HEK293T (cell line): ENCODE measurements around the gene TRIM10.

Experiments used
- CTCF ChIA-PET: fragments of 350-600 bp; formaldehyde crosslinking; extraction: SDS; loops from one replicate; lab custom pipeline; 2021; ENCODE audit warnings: antibody characterized with exemption, inconsistent platforms; lab: Yijun Ruan, JAX
- POLR2A ChIA-PET: fragments of 350-600 bp; formaldehyde crosslinking; extraction: SDS; loops from one replicate; lab custom pipeline; 2020; ENCODE audit warnings: antibody characterized with exemption, inconsistent platforms; lab: Yijun Ruan, JAX
- DNase-seq: peaks from one replicate; pipeline ENCODE4 v3.0.0; 2012; ENCODE audit warnings: mixed read lengths; ENCODE audit errors: extremely low spot score
- ARNT ChIP-seq: fragments of 450-650 bp; IDR thresholded peaks from 2 replicates; pipeline ENCODE4 v1.6.1; 2017; ENCODE audit warnings: mild to moderate bottlenecking
- BHLHE40 ChIP-seq: fragments of 450-650 bp; IDR thresholded peaks from 2 replicates; pipeline ENCODE4 v1.6.1; 2016; ENCODE audit warnings: mild to moderate bottlenecking, moderate library complexity, borderline replicate concordance
- CTBP1 ChIP-seq: fragments of 450-650 bp; IDR thresholded peaks from 2 replicates; pipeline ENCODE4 v1.6.1; 2016; ENCODE audit warnings: borderline replicate concordance
- FOXK2 ChIP-seq: fragments of 450-650 bp; IDR thresholded peaks from 2 replicates; pipeline ENCODE4 v1.6.1; 2016; ENCODE audit warnings: mild to moderate bottlenecking
- FOXM1 ChIP-seq: fragments of 450-650 bp; IDR thresholded peaks from 2 replicates; pipeline ENCODE4 v1.6.1; 2017; ENCODE audit warnings: mild to moderate bottlenecking, borderline replicate concordance
- HDGF ChIP-seq: fragments of 450-650 bp; IDR thresholded peaks from 2 replicates; pipeline ENCODE4 v1.6.1; 2017; ENCODE audit warnings: antibody characterized with exemption, borderline replicate concordance
- L3MBTL2 ChIP-seq: fragments of 450-650 bp; conservative IDR thresholded peaks from 2 replicates; pipeline ENCODE4 v1.6.1; 2016; ENCODE audit warnings: mild to moderate bottlenecking
- NFRKB ChIP-seq: fragments of 450-650 bp; IDR thresholded peaks from 2 replicates; pipeline ENCODE4 v1.6.1; 2016; ENCODE audit warnings: mild to moderate bottlenecking, moderate library complexity
- SP1 ChIP-seq: fragments of 450-650 bp; IDR thresholded peaks from 2 replicates; pipeline ENCODE4 v1.6.1; 2017
- SUZ12 ChIP-seq: fragments of 450-650 bp; IDR thresholded peaks from 2 replicates; pipeline ENCODE4 v1.6.1; 2016; ENCODE audit warnings: mild to moderate bottlenecking
- TARDBP ChIP-seq: fragments of 450-650 bp; IDR thresholded peaks from 2 replicates; pipeline ENCODE4 v1.6.1; 2016
- ZNF384 ChIP-seq: fragments of 450-650 bp; IDR thresholded peaks from 2 replicates; pipeline ENCODE4 v1.6.1; 2016

Gene TRIM10

GRCh38 chr6:30102414-30102969 lies 58.5 kb downstream of the TRIM10 start:
- ChIA-PET CTCF (interaction anchor here (0.6 to 4.0 kb wide), 11 partner anchors 9 to 770 kb away, joined by 3 to 66 read pairs (median 4); no protein-coding TSS in a partner anchor), POLR2A (interaction anchor here (0.8 to 2.6 kb wide), 20 partner anchors 9 to 68 kb away, joined by 3 to 22 read pairs (median 5); partner anchors contain the start of genes POLR1H and PPP1R11)
- DNase-seq, result no peak
- no peak for TF ChIP-seq FOXK2
- no peak for TF ChIP-seq HDGF
- TF ChIP-seq ZNF384, result no peak
- no peak for TF ChIP-seq SP1
- no peak for TF ChIP-seq SUZ12
- TF ChIP-seq ARNT, result no peak
- TF ChIP-seq FOXM1, result no peak
- TF ChIP-seq BHLHE40, result no peak
- TF ChIP-seq CTBP1, result no peak
- TF ChIP-seq L3MBTL2, result no peak
- TF ChIP-seq TARDBP, result no peak
- TF ChIP-seq NFRKB, result no peak
